HL-60 (cell line): ENCODE measurements around the gene MAPRE2.

ENCODE experiments used
- DNase-seq, 2 experiments: peaks; one replicate each; pipeline ENCODE4 v3.0.0-alpha.2; 2010 to 2020; ENCODE audit warnings: low read depth in 1 of 2, low spot score in 1 of 2
- H3K27ac ChIP-seq: fragments of 250-450 bp; sonication (Bioruptor Pico); replicated peaks from 2 replicates; pipeline ENCODE4 v1.5.1; 2020; ENCODE audit warnings: mild to moderate bottlenecking, moderate library complexity
- H3K27me3 ChIP-seq: fragments of 250-450 bp; sonication (Bioruptor Pico); 2 replicates; pipeline ENCODE4 v1.5.1; 2021; ENCODE audit warnings: mild to moderate bottlenecking, moderate library complexity; ENCODE audit not compliant: insufficient read depth, poor library complexity, severe bottlenecking
- H3K4me3 ChIP-seq: replicated peaks from 2 replicates; pipeline ENCODE4 v1.5.1; 2011; ENCODE audit warnings: mild to moderate bottlenecking, control low read depth, low read length; ENCODE audit not compliant: insufficient read depth
- CTCF ChIP-seq: IDR thresholded peaks from one replicate; pipeline ENCODE4 v1.5.1; 2011; ENCODE audit warnings: low read length, control low read depth, inconsistent platforms; ENCODE audit not compliant: insufficient read depth
- GABPA ChIP-seq: IDR thresholded peaks from 2 replicates; pipeline ENCODE4 v1.6.1; 2012; ENCODE audit warnings: low read depth
- POLR2AphosphoS5 ChIP-seq: IDR thresholded peaks from 2 replicates; pipeline ENCODE4 v1.6.1; 2012; ENCODE audit warnings: low read depth
- SPI1 ChIP-seq: IDR thresholded peaks from 2 replicates; pipeline ENCODE4 v1.6.1; 2012; ENCODE audit warnings: low read depth, mild to moderate bottlenecking, borderline replicate concordance
- TF ChIP-seq, protein P1 (sequence below): IDR thresholded peaks from 2 replicates; pipeline ENCODE4 v1.6.1; 2012; ENCODE audit warnings: low read depth; ENCODE audit not compliant: insufficient replicate concordance

MAPRE2 gene

DNA sequence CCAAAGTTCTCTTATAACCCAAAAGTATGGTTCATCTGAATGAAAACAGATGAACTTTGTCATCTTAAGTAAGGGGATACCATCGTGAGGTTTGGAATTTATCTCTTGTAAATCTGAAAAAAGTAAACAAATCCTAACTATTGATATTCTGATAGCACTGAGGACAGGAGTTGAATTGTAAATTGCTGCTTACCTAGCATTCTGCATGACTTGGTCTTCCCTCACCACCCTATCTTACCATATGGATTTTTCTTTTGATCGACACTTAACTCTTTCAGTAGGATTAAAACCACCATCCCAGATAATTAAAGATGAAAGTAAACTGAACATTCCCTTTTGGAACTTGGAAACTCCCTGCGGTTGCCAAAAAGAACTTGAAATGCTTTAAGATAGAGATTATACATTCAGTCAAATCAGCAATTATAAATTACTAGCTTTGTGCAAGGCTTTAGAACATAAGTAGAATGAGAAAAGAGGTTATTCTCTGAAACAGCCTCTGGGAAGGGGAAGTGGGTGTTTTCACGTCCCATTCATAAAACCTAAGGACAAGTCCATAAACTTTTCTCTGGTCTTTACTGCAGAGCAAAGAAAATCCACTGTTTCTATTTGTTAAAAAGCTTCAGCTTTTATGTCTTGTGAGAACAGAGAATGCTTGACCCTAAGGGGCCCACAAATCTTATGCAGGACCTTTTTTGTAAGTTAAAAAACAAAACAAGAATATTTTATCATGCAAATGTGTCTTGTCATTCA is 149.9 kb downstream of the MAPRE2 start:
- no peaks in the 10 kb centered on the region for H3K27me3 ChIP-seq
- no peak for DNase-seq
- TF ChIP-seq GABPA (no peak), CTCF (no peak), POLR2AphosphoS5 (no peak), SPI1 (peak; percentile 62; the same call in 1 of the 2 replicates)
- TF ChIP-seq, protein P1, sequence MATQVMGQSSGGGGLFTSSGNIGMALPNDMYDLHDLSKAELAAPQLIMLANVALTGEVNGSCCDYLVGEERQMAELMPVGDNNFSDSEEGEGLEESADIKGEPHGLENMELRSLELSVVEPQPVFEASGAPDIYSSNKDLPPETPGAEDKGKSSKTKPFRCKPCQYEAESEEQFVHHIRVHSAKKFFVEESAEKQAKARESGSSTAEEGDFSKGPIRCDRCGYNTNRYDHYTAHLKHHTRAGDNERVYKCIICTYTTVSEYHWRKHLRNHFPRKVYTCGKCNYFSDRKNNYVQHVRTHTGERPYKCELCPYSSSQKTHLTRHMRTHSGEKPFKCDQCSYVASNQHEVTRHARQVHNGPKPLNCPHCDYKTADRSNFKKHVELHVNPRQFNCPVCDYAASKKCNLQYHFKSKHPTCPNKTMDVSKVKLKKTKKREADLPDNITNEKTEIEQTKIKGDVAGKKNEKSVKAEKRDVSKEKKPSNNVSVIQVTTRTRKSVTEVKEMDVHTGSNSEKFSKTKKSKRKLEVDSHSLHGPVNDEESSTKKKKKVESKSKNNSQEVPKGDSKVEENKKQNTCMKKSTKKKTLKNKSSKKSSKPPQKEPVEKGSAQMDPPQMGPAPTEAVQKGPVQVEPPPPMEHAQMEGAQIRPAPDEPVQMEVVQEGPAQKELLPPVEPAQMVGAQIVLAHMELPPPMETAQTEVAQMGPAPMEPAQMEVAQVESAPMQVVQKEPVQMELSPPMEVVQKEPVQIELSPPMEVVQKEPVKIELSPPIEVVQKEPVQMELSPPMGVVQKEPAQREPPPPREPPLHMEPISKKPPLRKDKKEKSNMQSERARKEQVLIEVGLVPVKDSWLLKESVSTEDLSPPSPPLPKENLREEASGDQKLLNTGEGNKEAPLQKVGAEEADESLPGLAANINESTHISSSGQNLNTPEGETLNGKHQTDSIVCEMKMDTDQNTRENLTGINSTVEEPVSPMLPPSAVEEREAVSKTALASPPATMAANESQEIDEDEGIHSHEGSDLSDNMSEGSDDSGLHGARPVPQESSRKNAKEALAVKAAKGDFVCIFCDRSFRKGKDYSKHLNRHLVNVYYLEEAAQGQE, result no peak
- no peak overlapping the region for H3K27ac ChIP-seq
- H3K4me3 ChIP-seq, result no peak overlapping the region

DNA sequence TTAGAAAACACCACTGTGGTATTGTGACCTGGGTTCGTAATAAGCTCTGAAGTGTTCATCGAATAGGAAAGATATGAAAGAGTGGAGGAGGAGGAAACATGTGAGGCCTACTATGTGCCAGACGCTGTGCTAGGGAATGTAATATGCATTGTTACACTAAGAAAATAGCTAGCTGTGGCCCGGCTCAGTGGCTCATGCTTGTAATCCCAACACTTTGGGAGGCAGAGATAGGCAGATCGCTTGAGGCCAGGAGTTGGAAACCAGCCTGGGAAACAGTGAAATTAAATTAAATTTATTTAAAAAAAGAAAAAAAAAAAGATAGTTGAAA is 150.4 kb downstream of the MAPRE2 start:
- no peak overlapping the region for H3K4me3 ChIP-seq
- no peaks in the 10 kb centered on the region for H3K27me3 ChIP-seq
- DNase-seq, result no peak
- TF ChIP-seq POLR2AphosphoS5 (no peak), CTCF (no peak), GABPA (no peak), SPI1 (no peak)
- TF ChIP-seq, protein P1, result no peak
- H3K27ac ChIP-seq, result no peak overlapping the region

DNA sequence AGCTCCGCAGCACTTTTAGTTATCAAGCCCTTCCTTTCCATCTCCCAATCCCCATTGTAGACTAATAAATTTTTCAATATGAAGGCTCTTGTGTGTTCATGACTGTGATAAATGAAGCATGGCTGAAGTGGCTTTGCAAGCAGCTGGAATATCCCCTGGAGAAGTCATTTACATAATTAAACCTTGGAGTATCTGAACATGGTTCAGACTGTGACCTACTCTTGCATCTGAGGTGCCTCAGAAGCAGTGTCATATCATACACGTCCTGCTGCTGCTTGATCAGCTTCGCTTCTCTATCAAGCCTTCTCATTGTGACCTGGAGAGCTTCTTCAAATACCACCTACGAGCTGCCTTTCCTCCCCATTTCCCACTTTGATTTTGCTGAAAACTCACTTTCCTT is 151.2 kb downstream of the MAPRE2 start:
- H3K27me3 ChIP-seq, result no peaks in the 10 kb centered on the region
- no peak overlapping the region for H3K4me3 ChIP-seq
- no peak overlapping the region for H3K27ac ChIP-seq
- TF ChIP-seq, protein P1, result no peak
- TF ChIP-seq GABPA, result no peak
- TF ChIP-seq CTCF, result no peak
- no peak for TF ChIP-seq SPI1
- no peak for TF ChIP-seq POLR2AphosphoS5
- no peak for DNase-seq
